Tibial nerve (tissue), 4 donors: ENCODE results near the gene AVPR1B. TPM values are rescaled to one million over a fixed set of nuclear protein-coding genes. Genes with fewer than 3 reads are reported as not detected.

ENCODE experiments used
- DNase-seq, 2 donors: peaks; one replicate each; pipeline ENCODE4 v3.0.0-alpha.2; 2019; ENCODE audit warnings: low spot score in 2 of 2
- H3K27ac ChIP-seq, 4 donors: fragments of 200-600 bp; sonication (generic) in 3 of 4; one replicate each; pipeline ENCODE4 v1.5.1; 2017 to 2019; ENCODE audit warnings: mild to moderate bottlenecking in 1 of 4
- H3K27me3 ChIP-seq, 2 donors: fragments of 200-600 bp; sonication (generic) in 1 of 2; one replicate each; pipeline versions ENCODE4 v1.5.1 to v1.6.0; 2017 to 2019
- H3K36me3 ChIP-seq, 3 donors: fragments of 200-600 bp; sonication (generic); one replicate each; pipeline ENCODE4 v1.5.1; 2018 to 2019
- H3K4me1 ChIP-seq, 4 donors: fragments of 200-600 bp; sonication (generic) in 3 of 4; one replicate each; pipeline ENCODE4 v1.5.1; 2017 to 2019
- H3K4me3 ChIP-seq, 4 donors: fragments of 200-600 bp; sonication (generic) in 3 of 4; one replicate each; pipeline ENCODE4 v1.5.1; 2017 to 2019; ENCODE audit warnings: mild to moderate bottlenecking in 1 of 4, moderate library complexity in 1 of 4
- H3K9me3 ChIP-seq, 4 donors: fragments of 200-600 bp; sonication (generic) in 3 of 4; one replicate each; pipeline ENCODE4 v1.5.1; 2017 to 2019
- EP300 ChIP-seq, 2 donors: sonication (generic); formaldehyde crosslinking; IDR thresholded peaks; one replicate each; pipeline ENCODE4 v1.6.1; 2017; ENCODE audit warnings: antibody characterized with exemption in 2 of 2, mild to moderate bottlenecking in 1 of 2
- POLR2A ChIP-seq, 2 donors: fragments of 450-650 bp; IDR thresholded peaks; one replicate each; pipeline ENCODE4 v1.6.1; 2017; ENCODE audit warnings: antibody characterized with exemption in 2 of 2, mild to moderate bottlenecking in 2 of 2, moderate library complexity in 2 of 2
- WGBS, 2 donors: methylation state at CpG; one replicate each; pipeline ENCODE4 v1.1.5; 2018; 5-methylcytosine and 5-hydroxymethylcytosine counted together
- total RNA-seq, 4 donors: library from RNA; depleted of rRNA; stranded (reverse); fragments of >200 nt; gene quantifications; one replicate each; pipeline ENCODE4 v1.1.0, GENCODE V29; 2016
- TF ChIP-seq, protein P1 (sequence below), 5 experiments: fragments of 200-600 bp in 3 of 5; fragments of 450-650 bp in 2 of 5; sonication (generic) in 3 of 5; IDR thresholded peaks; one replicate each; pipeline ENCODE4 v1.5.1; 2016 to 2019; ENCODE audit warnings: antibody characterized with exemption in 5 of 5, mild to moderate bottlenecking in 3 of 5, moderate library complexity in 2 of 5

The AVPR1B gene
- total RNA-seq, 4 donors from 2014 or later: not detected

GRCh38 chr1:206089341-206089740 is 27.8 kb downstream of the AVPR1B start:
- no peak overlapping the region for H3K27ac ChIP-seq
- TF ChIP-seq POLR2A (IDR thresholded peaks at IDR 0.05) (no peak), EP300 (IDR thresholded peaks at IDR 0.05) (no peak)
- TF ChIP-seq, protein P1, sequence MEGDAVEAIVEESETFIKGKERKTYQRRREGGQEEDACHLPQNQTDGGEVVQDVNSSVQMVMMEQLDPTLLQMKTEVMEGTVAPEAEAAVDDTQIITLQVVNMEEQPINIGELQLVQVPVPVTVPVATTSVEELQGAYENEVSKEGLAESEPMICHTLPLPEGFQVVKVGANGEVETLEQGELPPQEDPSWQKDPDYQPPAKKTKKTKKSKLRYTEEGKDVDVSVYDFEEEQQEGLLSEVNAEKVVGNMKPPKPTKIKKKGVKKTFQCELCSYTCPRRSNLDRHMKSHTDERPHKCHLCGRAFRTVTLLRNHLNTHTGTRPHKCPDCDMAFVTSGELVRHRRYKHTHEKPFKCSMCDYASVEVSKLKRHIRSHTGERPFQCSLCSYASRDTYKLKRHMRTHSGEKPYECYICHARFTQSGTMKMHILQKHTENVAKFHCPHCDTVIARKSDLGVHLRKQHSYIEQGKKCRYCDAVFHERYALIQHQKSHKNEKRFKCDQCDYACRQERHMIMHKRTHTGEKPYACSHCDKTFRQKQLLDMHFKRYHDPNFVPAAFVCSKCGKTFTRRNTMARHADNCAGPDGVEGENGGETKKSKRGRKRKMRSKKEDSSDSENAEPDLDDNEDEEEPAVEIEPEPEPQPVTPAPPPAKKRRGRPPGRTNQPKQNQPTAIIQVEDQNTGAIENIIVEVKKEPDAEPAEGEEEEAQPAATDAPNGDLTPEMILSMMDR (IDR thresholded peaks at IDR 0.05): no peak
- H3K4me1 ChIP-seq: no peaks in the 10 kb centered on the region
- H3K36me3 ChIP-seq: no peaks in the 10 kb centered on the region
- H3K4me3 ChIP-seq: no peak overlapping the region
- DNase-seq: no peak
- no peaks in the 10 kb centered on the region for H3K9me3 ChIP-seq
- 68 to 70% methylated on average over 3 of the region's 3 CpGs for WGBS, 2 donors
- H3K27me3 ChIP-seq: no peaks in the 10 kb centered on the region

- TF ChIP-seq, protein P1 (IDR thresholded peaks at IDR 0.05): no peak
- TF ChIP-seq EP300 (IDR thresholded peaks at IDR 0.05) (no peak), POLR2A (IDR thresholded peaks at IDR 0.05) (no peak)
- 89 to 97% methylated on average over 3 of the region's 3 CpGs for WGBS, 2 donors
- no peaks in the 10 kb centered on the region for H3K4me1 ChIP-seq
- H3K36me3 ChIP-seq: no peaks in the 10 kb centered on the region
- no peaks in the 10 kb centered on the region for H3K27me3 ChIP-seq
- no peak overlapping the region for H3K27ac ChIP-seq
- no peak for DNase-seq
- H3K9me3 ChIP-seq: no peaks in the 10 kb centered on the region
- H3K4me3 ChIP-seq: no peak overlapping the region
These were observed 30.1 kb downstream of the AVPR1B start for GRCh38 chr1:206087091-206087490.

GRCh38 chr1:206083750-206084149 is 33.4 kb downstream of the AVPR1B start:
- 88 to 95% methylated on average over 2 of the region's 2 CpGs for WGBS, 2 donors
- H3K27ac ChIP-seq: no peak overlapping the region

GRCh38 chr1:206082831-206083695 is 34.1 kb downstream of the AVPR1B start:
- DNase-seq: no peak
- Histone ChIP-seq H3K27me3 (no peaks in the 10 kb centered on the region), H3K4me1 (no peaks in the 10 kb centered on the region), H3K27ac (no peak overlapping the region), H3K4me3 (no peak overlapping the region), H3K9me3 (no peaks in the 10 kb centered on the region), H3K36me3 (no peaks in the 10 kb centered on the region)
- TF ChIP-seq, protein P1 (IDR thresholded peaks at IDR 0.05): no peak
- TF ChIP-seq POLR2A (IDR thresholded peaks at IDR 0.05): no peak
- TF ChIP-seq EP300 (IDR thresholded peaks at IDR 0.05): no peak
- 72% methylated on average over 8 of the region's 8 CpGs for WGBS, 2 donors

More at GRCh38 chr1:206083750-206084149, 33.4 kb downstream of the AVPR1B start:
- Histone ChIP-seq H3K4me3 (no peak overlapping the region), H3K9me3 (no peaks in the 10 kb centered on the region), H3K27me3 (no peaks in the 10 kb centered on the region), H3K36me3 (no peaks in the 10 kb centered on the region), H3K4me1 (no peaks in the 10 kb centered on the region)
- DNase-seq: no peak
- TF ChIP-seq POLR2A (IDR thresholded peaks at IDR 0.05): no peak
- no peak for TF ChIP-seq EP300 (IDR thresholded peaks at IDR 0.05)
- TF ChIP-seq, protein P1 (IDR thresholded peaks at IDR 0.05): no peak

GRCh38 chr1:206081856-206082255 is 35.3 kb downstream of the AVPR1B start:
- Histone ChIP-seq H3K27me3 (no peaks in the 10 kb centered on the region), H3K27ac (no peak overlapping the region), H3K9me3 (no peaks in the 10 kb centered on the region), H3K4me1 (no peaks in the 10 kb centered on the region), H3K4me3 (no peak overlapping the region), H3K36me3 (no peaks in the 10 kb centered on the region)
- TF ChIP-seq EP300 (IDR thresholded peaks at IDR 0.05) (no peak), POLR2A (IDR thresholded peaks at IDR 0.05) (no peak)
- TF ChIP-seq, protein P1 (IDR thresholded peaks at IDR 0.05): no peak
- 75 to 78% methylated on average over 5 of the region's 5 CpGs for WGBS, 2 donors
- DNase-seq: no peak
